EH (cell line): Measurements from ENCODE around the gene BMI1.
"Not testable (repeated sequence)": the region's sequence is repeated elsewhere in the genome, so short reads cannot be mapped to it uniquely, and the experiment has no call there.

Experiments
- DNase-seq: peaks from one replicate; pipeline ENCODE4 v3.0.0-alpha.2; 2015; ENCODE audit warnings: low read depth

Gene BMI1

GRCh38 chr10:22339761-22340328 is 18.9 kb downstream of the BMI1 start:
- DNase-seq: no peak

- DNase-seq: peak; percentile 82
These were observed 19.7 kb downstream of the BMI1 start for GRCh38 chr10:22340329-22341189.

- DNase-seq: no peak
These were observed 20.5 kb downstream of the BMI1 start for GRCh38 chr10:22341190-22341925.

GRCh38 chr10:22341926-22342196 is 21.0 kb downstream of the BMI1 start:
- DNase-seq: no peak

- DNase-seq: no peak
These were observed 21.5 kb downstream of the BMI1 start for GRCh38 chr10:22342421-22342820.

- DNase-seq: no peak
These were observed 22.8 kb downstream of the BMI1 start for GRCh38 chr10:22343731-22344130.

GRCh38 chr10:22344249-22344648 is 23.4 kb downstream of the BMI1 start:
- DNase-seq: no peak

GRCh38 chr10:22344781-22345300 is 23.9 kb downstream of the BMI1 start:
- DNase-seq: no peak

GRCh38 chr10:22345301-22346095 is 24.6 kb downstream of the BMI1 start, which contains the start of gene SPAG6:
SPAG6 (plus strand) TSS chr10:22345496; CDS start chr10:22345612, 116 bp downstream.
- DNase-seq: no peak

- no peak for DNase-seq
These were observed 25.3 kb downstream of the BMI1 start for GRCh38 chr10:22346096-22346661.

GRCh38 chr10:22349755-22350154 is 28.9 kb downstream of the BMI1 start:
- DNase-seq: no peak

GRCh38 chr10:22351131-22351703 is 30.3 kb downstream of the BMI1 start:
- DNase-seq: no peak

- DNase-seq: no peak
These were observed 35.5 kb downstream of the BMI1 start for GRCh38 chr10:22356324-22356873.

GRCh38 chr10:22357770-22358169 is 36.9 kb downstream of the BMI1 start:
- DNase-seq: not testable (repeated sequence)

GRCh38 chr10:22363305-22363704 is 42.4 kb downstream of the BMI1 start:
- no peak for DNase-seq

GRCh38 chr10:22364407-22365140 is 43.7 kb downstream of the BMI1 start:
- no peak for DNase-seq

GRCh38 chr10:22365233-22365632 is 44.3 kb downstream of the BMI1 start:
- DNase-seq: no peak

GRCh38 chr10:22365644-22366434 is 44.9 kb downstream of the BMI1 start:
- DNase-seq: peak; percentile 22

GRCh38 chr10:22366435-22366703 is 45.5 kb downstream of the BMI1 start:
- no peak for DNase-seq

GRCh38 chr10:22366771-22367170 is 45.9 kb downstream of the BMI1 start:
- DNase-seq: no peak
